Hematopoietic multipotent progenitor cell treated with erythropoietin and hydrocortisone succinate and interleukin-3 and kit ligand, for 8 days (in vitro differentiated cells): ENCODE data around the gene TWIST2.

Experiments used
- DNase-seq: peaks from one replicate; pipeline ENCODE4 v3.0.0-alpha.2; 2015

Gene TWIST2

GRCh38 chr2:238925281-238925680 lies 77.4 kb downstream of the TWIST2 start:
- DNase-seq = no peak

- DNase-seq = no peak
These were observed 78.1 kb downstream of the TWIST2 start for GRCh38 chr2:238925816-238926521.

- no peak for DNase-seq
These were observed 79.1 kb downstream of the TWIST2 start for GRCh38 chr2:238926761-238927611.

- no peak for DNase-seq
These were observed 80.0 kb downstream of the TWIST2 start for GRCh38 chr2:238927746-238928519.

- no peak for DNase-seq
These were observed 80.8 kb downstream of the TWIST2 start for GRCh38 chr2:238928520-238929241.

GRCh38 chr2:238929242-238930081 lies 81.6 kb downstream of the TWIST2 start:
- no peak for DNase-seq

- no peak for DNase-seq
These were observed 82.3 kb downstream of the TWIST2 start for GRCh38 chr2:238930216-238930615.

GRCh38 chr2:238936162-238937052 lies 88.5 kb downstream of the TWIST2 start:
- no peak for DNase-seq

- DNase-seq = no peak
These were observed 90.1 kb downstream of the TWIST2 start for GRCh38 chr2:238938003-238938400.

- DNase-seq = no peak
These were observed 90.6 kb downstream of the TWIST2 start for GRCh38 chr2:238938401-238939055.

- no peak for DNase-seq
These were observed 91.2 kb downstream of the TWIST2 start for GRCh38 chr2:238939074-238939473.

- no peak for DNase-seq
These were observed 91.9 kb downstream of the TWIST2 start for GRCh38 chr2:238939521-238940403.

GRCh38 chr2:238940806-238941205 lies 92.9 kb downstream of the TWIST2 start:
- DNase-seq = no peak

- no peak for DNase-seq
These were observed 93.4 kb downstream of the TWIST2 start for GRCh38 chr2:238941262-238941792.

GRCh38 chr2:238942080-238942725 lies 94.3 kb downstream of the TWIST2 start:
- DNase-seq = no peak

GRCh38 chr2:238942726-238943300 lies 94.9 kb downstream of the TWIST2 start:
- no peak for DNase-seq

GRCh38 chr2:238943338-238944067 lies 95.6 kb downstream of the TWIST2 start:
- no peak for DNase-seq
